ENCODE data around the gene WAC. TPM values are rescaled to one million over a fixed set of nuclear protein-coding genes. Genes with fewer than 3 reads are reported as not detected.

The WAC gene
- total and polyA plus RNA-seq, 2 experiments from 2014 or later, result 59.4 to 116 TPM

DNA sequence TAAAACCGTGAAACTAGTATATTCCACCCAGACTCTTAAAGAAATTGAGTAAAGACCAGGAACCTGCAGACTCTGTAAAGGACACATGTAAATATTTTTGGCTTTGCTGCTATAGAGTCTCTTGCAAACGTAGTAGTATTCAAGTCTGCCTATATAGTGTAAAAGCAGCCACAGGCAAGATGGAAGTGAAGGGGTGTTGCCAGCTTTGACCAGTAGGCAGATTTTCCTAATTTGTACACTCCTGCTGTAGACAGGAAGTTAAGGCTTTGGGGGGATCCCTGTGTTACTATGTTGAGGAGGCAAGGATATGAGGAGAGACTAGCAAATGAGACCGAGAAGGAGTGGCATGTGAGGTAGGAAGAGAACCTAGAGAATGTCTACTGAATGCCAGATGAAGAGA lies 27.7 kb downstream of the WAC start:
- Mint-ChIP-seq H3K4me3 (no peak overlapping the region; the same call in 2 of the 3 replicates), H3K27ac (peak overlapping the region; percentile 19; the same call in 1 of the 2 replicates), H3K27me3 (ENCODE audit: insufficient read depth, low read depth, poor library complexity) (no peaks in the 10 kb centered on the region), H3K36me3 (ENCODE audit: low read depth) (peaks cover 39% of the 10 kb centered on the region; the same call in 2 of the 3 replicates), H3K9me3 (no peaks in the 10 kb centered on the region), H3K4me1 (peaks cover 41% of the 10 kb centered on the region)
- Histone ChIP-seq H3K27ac (ENCODE audit: low read depth) (0 out of 2 replicates have a peak overlapping the region, but pooled peaks have one; percentile 40), H3K4me1 (ENCODE audit: insufficient read depth) (peaks cover 25% of the 10 kb centered on the region), H3F3A (replicated peaks; ENCODE audit: low read depth) (no peaks in the 10 kb centered on the region), H3K36me3 (ENCODE audit: insufficient read depth) (no peaks in the 10 kb centered on the region; the same call in 1 of the 2 replicates), H3K9me2 (ENCODE audit: insufficient read depth) (no peaks in the 10 kb centered on the region), H3K27me3 (ENCODE audit: insufficient read depth) (no peaks in the 10 kb centered on the region), H4K20me1 (replicated peaks; ENCODE audit: insufficient read depth) (peaks cover 80% of the 10 kb centered on the region), H2AFZ (no peak overlapping the region), H3K4me2 (0 out of 2 replicates have a peak overlapping the region, but pooled peaks have one; percentile 18), H3K4me3 (no peak overlapping the region), H3K79me2 (replicated peaks; ENCODE audit: insufficient read depth) (peaks cover 100% of the 10 kb centered on the region)
- TF ChIP-seq ZNF331 (CRISPR knock-in tag; IDR thresholded peaks at IDR 0.05; ENCODE audit: low read depth) (no peak), NANOG (IDR thresholded peaks at IDR 0.05; ENCODE audit: borderline replicate concordance) (no peak), CREB1 (CRISPR knock-in tag; IDR thresholded peaks at IDR 0.05; ENCODE audit: low read depth) (no peak), EZH2phosphoT487 (IDR thresholded peaks at IDR 0.05; ENCODE audit: unreplicated experiment) (no peak), ETS1 (IDR thresholded peaks at IDR 0.05) (no peak), POLR2AphosphoS5 (IDR thresholded peaks at IDR 0.05; ENCODE audit: low read depth) (no peak), ZNF462 (CRISPR knock-in tag; IDR thresholded peaks at IDR 0.05) (no peak), REST (IDR thresholded peaks at IDR 0.05; ENCODE audit: unreplicated experiment) (no peak), STAT1 (IDR thresholded peaks at IDR 0.05; ENCODE audit: unreplicated experiment) (no peak), EZH2 (IDR thresholded peaks at IDR 0.05; ENCODE audit: low read depth, unreplicated experiment) (no peak), ZNF114 (CRISPR knock-in tag; IDR thresholded peaks at IDR 0.05) (no peak)
- TF ChIP-seq, protein P1, sequence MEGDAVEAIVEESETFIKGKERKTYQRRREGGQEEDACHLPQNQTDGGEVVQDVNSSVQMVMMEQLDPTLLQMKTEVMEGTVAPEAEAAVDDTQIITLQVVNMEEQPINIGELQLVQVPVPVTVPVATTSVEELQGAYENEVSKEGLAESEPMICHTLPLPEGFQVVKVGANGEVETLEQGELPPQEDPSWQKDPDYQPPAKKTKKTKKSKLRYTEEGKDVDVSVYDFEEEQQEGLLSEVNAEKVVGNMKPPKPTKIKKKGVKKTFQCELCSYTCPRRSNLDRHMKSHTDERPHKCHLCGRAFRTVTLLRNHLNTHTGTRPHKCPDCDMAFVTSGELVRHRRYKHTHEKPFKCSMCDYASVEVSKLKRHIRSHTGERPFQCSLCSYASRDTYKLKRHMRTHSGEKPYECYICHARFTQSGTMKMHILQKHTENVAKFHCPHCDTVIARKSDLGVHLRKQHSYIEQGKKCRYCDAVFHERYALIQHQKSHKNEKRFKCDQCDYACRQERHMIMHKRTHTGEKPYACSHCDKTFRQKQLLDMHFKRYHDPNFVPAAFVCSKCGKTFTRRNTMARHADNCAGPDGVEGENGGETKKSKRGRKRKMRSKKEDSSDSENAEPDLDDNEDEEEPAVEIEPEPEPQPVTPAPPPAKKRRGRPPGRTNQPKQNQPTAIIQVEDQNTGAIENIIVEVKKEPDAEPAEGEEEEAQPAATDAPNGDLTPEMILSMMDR (conservative IDR thresholded peaks at IDR 0.05; ENCODE audit: low read depth in 2 of 2), result no peak
- peak; percentile 17; the same call in 2 of the 3 replicates for ATAC-seq
- no peak for DNase-seq (ENCODE audit: low spot score)
